Adrenal gland (tissue), 19 donors: Measurements from ENCODE around the gene SETSIP. TPM values are rescaled to one million over a fixed set of nuclear protein-coding genes. Genes with fewer than 3 reads are reported as not detected.

ENCODE experiments used
- DNase-seq, 7 donors: peaks; one replicate each; pipeline ENCODE4 v3.0.0-alpha.2; 2019 to 2020
- H3K27ac ChIP-seq, 5 donors: fragments of 200-600 bp; sonication (generic) in 4 of 5; 1 replicate in 3 of 5; 2 replicates in 2 of 5; pipeline versions ENCODE4 v1.5.1 to v1.8.0; 2016 to 2020; ENCODE audit warnings: mild to moderate bottlenecking in 1 of 5
- H3K27me3 ChIP-seq: fragments of 200-600 bp; 2 replicates; pipeline ENCODE4 v1.8.0; 2021
- H3K36me3 ChIP-seq, 2 donors: fragments of 200-600 bp; replicated peaks in 1 of 2; 1 replicate in 1 of 2; 2 replicates in 1 of 2; pipeline versions ENCODE4 v1.5.1 to v1.8.0; 2018 to 2022
- H3K4me1 ChIP-seq, 2 donors: fragments of 200-600 bp; replicated peaks in 1 of 2; 1 replicate in 1 of 2; 2 replicates in 1 of 2; pipeline versions ENCODE4 v1.5.1 to v1.8.0; 2018 to 2021
- H3K4me3 ChIP-seq, 4 donors: fragments of 200-600 bp; sonication (generic) in 3 of 4; one replicate each; pipeline ENCODE4 v1.5.1; 2016 to 2018
- H3K9me3 ChIP-seq, 3 donors: fragments of 200-600 bp; sonication (generic) in 1 of 3; replicated peaks in 1 of 3; 1 replicate in 2 of 3; 2 replicates in 1 of 3; pipeline versions ENCODE4 v1.5.1 to v1.8.0; 2016 to 2021
- CTCF ChIP-seq, 6 experiments: fragments of 450-650 bp in 4 of 6; fragments of 200-600 bp in 2 of 6; sonication (generic) in 1 of 6; IDR thresholded peaks; 1 replicate in 5 of 6; 2 replicates in 1 of 6; pipeline versions ENCODE4 v1.5.1 to v1.8.0; 2016 to 2021; ENCODE audit warnings: antibody characterized with exemption in 6 of 6, mild to moderate bottlenecking in 2 of 6, moderate library complexity in 1 of 6
- POLR2A ChIP-seq, 2 donors: fragments of 450-650 bp; IDR thresholded peaks; one replicate each; pipeline ENCODE4 v1.6.1; 2017; ENCODE audit warnings: antibody characterized with exemption in 2 of 2, mild to moderate bottlenecking in 2 of 2, moderate library complexity in 1 of 2
- WGBS, 4 donors: extraction: QIAGEN DNeasy Blood & Tissue Kit in 2 of 4; methylation state at CpG; one replicate each; pipeline versions ENCODE4 v1.1.5 to v1.1.7; 2013 to 2017; 5-methylcytosine and 5-hydroxymethylcytosine counted together
- intact Hi-C, 2 donors: fragments of 100-400 bp; cut with DNase I; formaldehyde crosslinking; loops; one replicate each; pipeline versions ENCODE4 v1.14.1 to v1.15.0; 2022 to 2023
- long read RNA-seq, 10 donors: library from polyadenylated mRNA in 3 of 10; unstranded in 2 of 10; stranded (forward) in 1 of 10; transcript quantifications; one replicate each; pipeline ENCODE4 v2.0.0 and lab custom pipeline, GENCODE V29; 2021 to 2026
- polyA plus RNA-seq, 3 donors: library from polyadenylated mRNA; stranded (reverse); fragments of 200-250 nt in 2 of 3; fragments of 350-450 nt in 1 of 3; fragmentation: Illumina TruSeq in 1 of 3; extraction: RNeasy Lipid Tissue Mini Kit (QIAGEN cat#74804) in 1 of 3; gene quantifications; one replicate each; pipeline ENCODE4 v1.2.3, GENCODE V29; 2013 to 2014
- total RNA-seq, 9 donors: library from RNA; depleted of rRNA in 4 of 9; stranded (reverse); fragments of >200 nt in 4 of 9; fragments of 120-200 nt in 1 of 9; fragmentation: NEBNext Ultra II Directional in 1 of 9; extraction: Animal tissue kit (Norgen Biotek cat#: 25700) in 1 of 9; gene quantifications; one replicate each; pipeline versions ENCODE4 v1.1.0 to v1.2.4, GENCODE V29; 2013 to 2023
- donor health status: healthy with polysubstance abuse.
- donor health status: Bipolar disorder and iron deficiency.
- donor health status: DM: yes; HTN: yes; CAD: no.
- donor health status: DM: no; HTN: no; CAD: no.
- donor health status: DM: no; HTN: no; CAD: no.
- donor health status: DM: yes; HTN: yes; CAD: no.

The SETSIP gene
- not detected for total RNA-seq
- not detected for polyA plus RNA-seq
- long read RNA-seq, donor 1, result 0 reads
- long read RNA-seq, donor 2, result 0 reads
- long read RNA-seq, donor 3, result 0 reads
- long read RNA-seq, donor 4, result 0 reads
- long read RNA-seq, donor 5, result 0 reads
- long read RNA-seq, donor 6, result 0 reads
- long read RNA-seq, donor 7, result 0 reads
- long read RNA-seq, donor 8, result 0 reads
- long read RNA-seq, donor 9, result 0 reads
- long read RNA-seq, donor 10, result 0 reads

GRCh38 chr1:92075311-92075710 lies at the start of gene SETSIP:
Gene SETSIP, minus strand, starts transcription at chr1:92075411. Its CDS starts 0 bp downstream, at chr1:92075411.
- 67 to 82% (median 79%) methylated on average over 3 of the region's 3 CpGs for WGBS, 4 donors
- TF ChIP-seq POLR2A (IDR thresholded peaks at IDR 0.05) (no peak), CTCF (IDR thresholded peaks at IDR 0.05) (no peak)

GRCh38 chr1:92123868-92124267 lies 48.7 kb upstream of the SETSIP start:
- Histone ChIP-seq H3K4me1 (no peaks in the 10 kb centered on the region), H3K36me3 (no peaks in the 10 kb centered on the region), H3K9me3 (no peaks in the 10 kb centered on the region), H3K27ac (no peak overlapping the region), H3K27me3 (no peaks in the 10 kb centered on the region), H3K4me3 (no peak overlapping the region)
- no peak for DNase-seq
- intact Hi-C loops, result no loop called here
- TF ChIP-seq CTCF (IDR thresholded peaks at IDR 0.05) (no peak), POLR2A (IDR thresholded peaks at IDR 0.05) (no peak)
- 66 to 83% (median 73%) methylated on average over 3 of the region's 3 CpGs for WGBS, 4 donors

More at GRCh38 chr1:92075311-92075710, at the start of gene SETSIP:
- no peak within 1 kb of the TSS for H3K4me3 ChIP-seq
- no peaks in the 10 kb centered on the region for H3K27me3 ChIP-seq
- H3K27ac ChIP-seq, result no peak within 1 kb of the TSS
- H3K36me3 ChIP-seq, result no peaks in the 10 kb centered on the region
- no peak for DNase-seq
- no peaks in the 10 kb centered on the region for H3K9me3 ChIP-seq
- intact Hi-C loops, result no loop called here
- no peaks in the 10 kb centered on the region for H3K4me1 ChIP-seq

GRCh38 chr1:92118826-92119225 lies 43.6 kb upstream of the SETSIP start:
- Histone ChIP-seq H3K36me3 (no peaks in the 10 kb centered on the region), H3K9me3 (no peaks in the 10 kb centered on the region), H3K4me3 (no peak overlapping the region), H3K27me3 (no peaks in the 10 kb centered on the region), H3K27ac (no peak overlapping the region), H3K4me1 (no peaks in the 10 kb centered on the region)
- TF ChIP-seq CTCF (IDR thresholded peaks at IDR 0.05) (no peak), POLR2A (IDR thresholded peaks at IDR 0.05) (no peak)
- DNase-seq, result no peak
- intact Hi-C loops, result no loop called here
- 75 to 79% (median 78%) methylated on average over 3 of the region's 3 CpGs for WGBS, 4 donors

- WGBS, 4 donors, result 67 to 88% (median 73%) methylated on average over 2 of the region's 2 CpGs
- Histone ChIP-seq H3K36me3 (no peaks in the 10 kb centered on the region), H3K4me3 (no peak overlapping the region), H3K9me3 (no peaks in the 10 kb centered on the region), H3K27ac (no peak overlapping the region), H3K27me3 (no peaks in the 10 kb centered on the region), H3K4me1 (no peaks in the 10 kb centered on the region)
- TF ChIP-seq CTCF (IDR thresholded peaks at IDR 0.05) (no peak), POLR2A (IDR thresholded peaks at IDR 0.05) (no peak)
- DNase-seq, result no peak
- intact Hi-C loops, result no loop called here
Observed at GRCh38 chr1:92117526-92117925, 42.3 kb upstream of the SETSIP start.
